ENCODE results near the gene PTMA. TPM values are rescaled to one million over a fixed set of nuclear protein-coding genes. Genes with fewer than 3 reads are reported as not detected.
A peak's percentile ranks its signal among the peaks of the same experiment; 100 is the strongest.

PTMA gene
- total and polyA plus RNA-seq, 2 experiments from 2014 or later, result 597 to 727 TPM

GRCh38 chr2:231707625-231707926 is 749 bp upstream of the PTMA start:
- TF ChIP-seq CTCF (IDR thresholded peaks at IDR 0.05; ENCODE audit: poor library complexity), result no peak
- no peak for TF ChIP-seq EZH2 (IDR thresholded peaks at IDR 0.05; ENCODE audit: borderline replicate concordance)
- TF ChIP-seq EZH2phosphoT487 (IDR thresholded peaks at IDR 0.05; ENCODE audit: low read depth, severe bottlenecking, unreplicated experiment), result no peak
- Histone ChIP-seq H3K4me1 (ENCODE audit: insufficient read depth) (peaks cover 9% of the 10 kb centered on the region), H3K4me3 (peak overlapping the region; percentile 34), H3K27ac (peak overlapping the region; percentile 99), H3K79me2 (peaks cover 50% of the 10 kb centered on the region), H4K20me1 (ENCODE audit: insufficient read depth, poor library complexity, severe bottlenecking) (peaks cover 38% of the 10 kb centered on the region), H2AFZ (peak overlapping the region; percentile 58), H3K9me3 (ENCODE audit: low read depth) (no peaks in the 10 kb centered on the region), H3K4me2 (peak overlapping the region; percentile 81), H3K27me3 (no peaks in the 10 kb centered on the region), H3K36me3 (replicated peaks; ENCODE audit: insufficient read depth, low read depth) (no peaks in the 10 kb centered on the region), H3K9me2 (replicated peaks; ENCODE audit: insufficient read depth) (no peaks in the 10 kb centered on the region)
- 5% methylated on average over 28 of the region's 30 CpGs for WGBS (ENCODE audit: low lambda C conversion rate, missing lambda C conversion rate)
- DNase-seq (ENCODE audit: low spot score), result peak; percentile 70

GRCh38 chr2:231708773-231709635 is 679 bp downstream of the PTMA start:
- peaks cover 13% of the 10 kb centered on the region for H3K4me1 ChIP-seq (ENCODE audit: insufficient read depth)
- H4K20me1 ChIP-seq (ENCODE audit: insufficient read depth, poor library complexity, severe bottlenecking), result peaks cover 52% of the 10 kb centered on the region
- DNase-seq (ENCODE audit: low spot score), result peak; percentile 66
- WGBS (ENCODE audit: low lambda C conversion rate, missing lambda C conversion rate), result under 1% methylated on average over 84 of the region's 118 CpGs
- no peaks in the 10 kb centered on the region for H3K27me3 ChIP-seq
- no peaks in the 10 kb centered on the region for H3K36me3 ChIP-seq (replicated peaks; ENCODE audit: insufficient read depth, low read depth)
- peak overlapping the region; percentile 97 for H3K27ac ChIP-seq
- peak overlapping the region; percentile 81 for H3K4me3 ChIP-seq
- H3K79me2 ChIP-seq, result peaks cover 58% of the 10 kb centered on the region
- no peaks in the 10 kb centered on the region for H3K9me2 ChIP-seq (replicated peaks; ENCODE audit: insufficient read depth)
- no peak overlapping the region for H2AFZ ChIP-seq
- peak overlapping the region; percentile 94 for H3K4me2 ChIP-seq
- no peaks in the 10 kb centered on the region for H3K9me3 ChIP-seq (ENCODE audit: low read depth)
- TF ChIP-seq CTCF (IDR thresholded peaks at IDR 0.05; ENCODE audit: poor library complexity), result peak; percentile 14
- TF ChIP-seq EZH2 (IDR thresholded peaks at IDR 0.05; ENCODE audit: borderline replicate concordance), result no peak
- TF ChIP-seq EZH2phosphoT487 (IDR thresholded peaks at IDR 0.05; ENCODE audit: low read depth, severe bottlenecking, unreplicated experiment), result no peak

GRCh38 chr2:231709636-231709980 is 1.3 kb downstream of the PTMA start:
- Histone ChIP-seq H3K9me2 (replicated peaks; ENCODE audit: insufficient read depth) (no peaks in the 10 kb centered on the region), H3K79me2 (peaks cover 58% of the 10 kb centered on the region), H3K27ac (peak overlapping the region; percentile 97), H3K4me2 (peak overlapping the region; percentile 94), H4K20me1 (ENCODE audit: insufficient read depth, poor library complexity, severe bottlenecking) (peaks cover 54% of the 10 kb centered on the region), H3K4me1 (ENCODE audit: insufficient read depth) (peaks cover 13% of the 10 kb centered on the region), H3K9me3 (ENCODE audit: low read depth) (no peaks in the 10 kb centered on the region), H2AFZ (no peak overlapping the region), H3K4me3 (peak overlapping the region; percentile 81), H3K36me3 (replicated peaks; ENCODE audit: insufficient read depth, low read depth) (no peaks in the 10 kb centered on the region), H3K27me3 (no peaks in the 10 kb centered on the region)
- 1% methylated on average over 32 of the region's 33 CpGs for WGBS (ENCODE audit: low lambda C conversion rate, missing lambda C conversion rate)
- peak; percentile 61 for DNase-seq (ENCODE audit: low spot score)
- TF ChIP-seq EZH2 (IDR thresholded peaks at IDR 0.05; ENCODE audit: borderline replicate concordance), result no peak
- no peak for TF ChIP-seq EZH2phosphoT487 (IDR thresholded peaks at IDR 0.05; ENCODE audit: low read depth, severe bottlenecking, unreplicated experiment)
- TF ChIP-seq CTCF (IDR thresholded peaks at IDR 0.05; ENCODE audit: poor library complexity), result no peak

All from hepatocyte (in vitro differentiated cells).